ENCODE data around the gene EXOC4. TPM values are rescaled to one million over a fixed set of nuclear protein-coding genes. Genes with fewer than 3 reads are reported as not detected.

The EXOC4 gene
- total RNA-seq, 2 donors from 2014 or later, result 53.5 to 62.3 TPM

DNA sequence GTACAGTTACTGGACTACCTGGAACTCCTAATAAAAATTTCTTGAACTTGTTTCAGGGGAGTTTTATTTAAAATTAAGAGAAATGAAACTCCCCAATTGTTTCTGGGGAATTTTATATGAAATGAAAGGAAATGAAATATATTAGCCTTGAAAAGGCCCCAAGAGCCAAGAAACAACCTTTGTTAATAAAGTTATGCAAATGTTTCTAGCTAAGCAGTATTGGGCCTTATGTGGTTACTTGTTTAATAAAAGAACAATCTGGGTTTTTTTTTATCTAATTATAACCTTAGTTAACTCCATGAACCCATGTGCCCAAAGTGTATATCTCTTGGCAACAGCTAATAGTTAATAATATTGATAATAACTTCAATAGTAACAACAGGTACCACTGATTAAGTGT is 222.8 kb downstream of the EXOC4 start:
- ATAC-seq (replicated peaks), result no peak
- H3K4me1 Mint-ChIP-seq, result no peaks in the 10 kb centered on the region
- H3K9me3 Mint-ChIP-seq, result no peaks in the 10 kb centered on the region
- no peak overlapping the region for H3K27ac Mint-ChIP-seq
- peaks cover 30% of the 10 kb centered on the region for H3K36me3 Mint-ChIP-seq (ENCODE audit: low read depth)
- H3K4me3 Mint-ChIP-seq, result no peak overlapping the region
- no peaks in the 10 kb centered on the region for H3K27me3 Mint-ChIP-seq

DNA sequence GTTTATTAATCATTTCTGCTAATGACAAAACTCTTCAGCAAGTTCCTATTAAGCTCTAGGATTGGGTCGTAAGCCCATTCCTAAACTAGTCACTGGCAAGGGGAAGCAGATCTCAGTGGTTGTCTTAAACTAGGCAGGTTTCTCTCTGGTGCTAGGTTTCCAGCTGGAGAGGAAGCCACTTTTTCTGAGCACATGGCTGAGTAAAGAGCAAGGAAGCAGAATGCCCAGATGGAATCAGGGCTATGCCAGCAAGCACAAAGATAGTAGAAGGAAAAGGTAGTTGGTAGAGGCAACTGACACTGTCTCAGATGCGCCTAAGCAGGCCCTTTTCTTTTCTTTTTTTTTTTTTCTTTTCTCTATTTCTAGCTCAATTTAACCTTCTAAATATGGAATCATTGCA is 224.9 kb downstream of the EXOC4 start:
- H3K36me3 Mint-ChIP-seq (ENCODE audit: low read depth), result peaks cover 41% of the 10 kb centered on the region
- no peaks in the 10 kb centered on the region for H3K9me3 Mint-ChIP-seq
- H3K27me3 Mint-ChIP-seq, result no peaks in the 10 kb centered on the region
- no peak overlapping the region for H3K27ac Mint-ChIP-seq
- ATAC-seq (replicated peaks), result no peak
- H3K4me1 Mint-ChIP-seq, result no peaks in the 10 kb centered on the region
- H3K4me3 Mint-ChIP-seq, result no peak overlapping the region

DNA sequence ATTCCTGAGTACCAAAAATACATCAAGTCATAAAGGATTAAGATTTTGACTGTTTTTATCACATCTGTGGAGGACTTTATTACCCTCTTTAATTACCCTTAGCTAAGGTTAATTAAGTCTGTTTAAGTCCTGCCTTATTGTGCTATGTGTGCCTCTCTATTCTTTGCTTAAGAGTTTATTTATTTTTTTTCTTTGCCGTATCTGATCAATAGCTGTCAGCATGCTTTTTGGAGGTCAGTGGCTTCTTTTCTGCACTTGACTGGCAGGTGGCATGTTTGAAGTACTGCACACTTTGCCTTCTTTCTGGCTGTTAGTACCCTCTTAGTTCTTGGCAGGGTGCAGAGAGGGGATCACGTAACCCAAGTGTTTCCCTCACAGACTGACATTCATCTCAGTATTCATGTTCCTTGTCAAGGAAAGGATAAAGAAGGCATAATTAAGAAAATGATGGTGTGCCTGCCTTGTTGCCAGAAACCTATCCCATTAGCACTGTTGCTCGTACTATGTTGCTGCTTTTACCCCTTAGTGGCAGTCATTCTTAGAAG is 225.8 kb downstream of the EXOC4 start:
- H3K27me3 Mint-ChIP-seq, result no peaks in the 10 kb centered on the region
- peaks cover 1% of the 10 kb centered on the region for H3K4me1 Mint-ChIP-seq
- no peak overlapping the region for H3K4me3 Mint-ChIP-seq
- peaks cover 41% of the 10 kb centered on the region for H3K36me3 Mint-ChIP-seq (ENCODE audit: low read depth)
- no peak for ATAC-seq (replicated peaks)
- H3K9me3 Mint-ChIP-seq, result no peaks in the 10 kb centered on the region
- H3K27ac Mint-ChIP-seq, result no peak overlapping the region

DNA sequence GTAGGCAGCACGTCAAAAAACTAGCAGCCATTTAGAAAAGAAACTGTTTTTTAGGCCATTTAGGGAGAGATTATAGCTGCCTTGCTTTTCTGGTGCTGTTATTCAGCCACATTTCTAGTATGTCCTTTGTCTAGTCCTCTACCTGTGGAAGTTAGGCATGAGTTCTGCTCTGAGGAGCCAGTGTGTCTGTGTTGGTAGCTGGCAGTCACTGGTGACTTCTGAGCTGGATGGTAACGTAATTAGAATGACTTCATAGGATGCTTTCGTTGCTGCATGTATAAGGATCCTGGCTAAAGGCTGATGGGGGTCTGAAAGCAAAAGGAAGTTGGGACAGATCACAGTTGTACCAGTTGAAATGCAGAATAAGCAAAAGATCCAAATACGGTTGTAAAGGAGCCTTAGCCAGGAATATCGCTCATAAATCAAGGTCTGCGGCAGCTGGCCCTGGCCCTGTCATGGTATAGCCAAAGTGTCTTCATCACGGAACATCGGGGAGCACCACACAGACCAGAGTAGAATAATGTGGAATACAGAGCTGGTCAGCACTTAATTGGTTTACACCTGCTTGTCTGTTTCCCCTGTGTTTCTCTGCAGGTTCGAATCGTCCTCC is 226.7 kb downstream of the EXOC4 start:
- Mint-ChIP-seq H3K4me1 (peaks cover 9% of the 10 kb centered on the region), H3K27ac (no peak overlapping the region), H3K36me3 (ENCODE audit: low read depth) (peaks cover 50% of the 10 kb centered on the region), H3K9me3 (no peaks in the 10 kb centered on the region), H3K27me3 (no peaks in the 10 kb centered on the region), H3K4me3 (no peak overlapping the region)
- no peak for ATAC-seq (replicated peaks)

DNA sequence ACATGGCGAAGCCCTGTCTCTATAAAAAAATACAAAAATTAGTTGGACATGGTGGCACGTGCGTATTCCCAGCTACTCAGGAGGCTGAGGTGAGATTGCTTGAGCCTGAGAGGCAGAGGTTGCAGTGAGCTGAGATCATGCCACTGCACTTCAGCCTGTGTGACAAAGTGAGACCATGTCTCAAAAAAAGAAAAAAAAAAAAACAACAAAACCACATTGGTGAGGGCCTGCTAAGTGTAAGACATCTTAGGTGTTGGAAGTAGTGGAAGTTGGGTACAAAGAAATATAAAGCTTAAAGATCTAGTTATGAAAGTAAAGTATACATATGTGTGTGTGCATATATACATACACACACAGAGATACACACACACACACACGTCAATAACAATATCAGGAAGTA is 228.0 kb downstream of the EXOC4 start:
- Mint-ChIP-seq H3K27me3 (no peaks in the 10 kb centered on the region), H3K4me3 (no peak overlapping the region), H3K9me3 (no peaks in the 10 kb centered on the region), H3K36me3 (ENCODE audit: low read depth) (peaks cover 56% of the 10 kb centered on the region), H3K4me1 (peaks cover 12% of the 10 kb centered on the region), H3K27ac (no peak overlapping the region)
- ATAC-seq (replicated peaks), result no peak

DNA sequence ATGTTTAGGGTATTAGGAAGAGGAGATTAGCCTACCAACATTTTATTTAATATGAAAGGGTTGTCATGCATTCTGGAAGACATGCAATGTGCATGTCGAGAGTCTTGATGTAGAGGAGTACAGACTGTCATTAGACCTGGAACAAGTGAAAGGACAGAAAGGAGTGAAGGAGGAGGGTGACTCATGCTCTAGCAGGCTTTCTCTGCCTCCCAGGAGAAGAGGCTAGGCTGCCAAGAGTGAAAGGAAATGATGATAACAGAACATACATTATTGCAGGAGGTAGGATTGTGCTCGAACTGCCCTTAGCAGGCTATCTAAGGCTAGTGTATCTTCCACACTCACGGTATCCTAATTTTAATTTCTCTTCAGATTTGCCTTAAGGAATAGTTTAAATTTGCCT is 228.8 kb downstream of the EXOC4 start:
- H3K4me1 Mint-ChIP-seq, result peaks cover 12% of the 10 kb centered on the region
- ATAC-seq (replicated peaks), result peak; percentile 47
- H3K9me3 Mint-ChIP-seq, result no peaks in the 10 kb centered on the region
- H3K27me3 Mint-ChIP-seq, result no peaks in the 10 kb centered on the region
- no peak overlapping the region for H3K27ac Mint-ChIP-seq
- no peak overlapping the region for H3K4me3 Mint-ChIP-seq
- H3K36me3 Mint-ChIP-seq (ENCODE audit: low read depth), result peaks cover 49% of the 10 kb centered on the region

DNA sequence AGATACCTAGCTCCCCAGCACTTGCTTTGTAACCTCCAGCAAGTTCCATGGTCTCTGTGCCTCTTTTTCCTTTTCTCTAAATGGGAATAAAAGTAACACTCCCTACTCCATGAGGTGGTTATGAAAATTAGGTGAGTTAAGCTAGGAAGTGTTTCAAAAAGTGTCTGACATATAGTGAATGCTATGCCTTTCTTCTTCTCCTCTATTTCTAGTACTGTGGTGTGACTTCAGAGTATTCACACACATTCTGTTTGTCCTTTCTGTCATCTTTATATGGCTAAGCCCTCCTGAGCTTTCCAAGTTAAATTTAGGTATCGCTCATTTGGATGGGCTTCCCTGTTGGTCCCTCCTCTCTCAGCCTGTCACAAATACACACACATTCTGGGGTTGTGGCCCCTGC is 229.7 kb downstream of the EXOC4 start:
- H3K36me3 Mint-ChIP-seq (ENCODE audit: low read depth), result peaks cover 45% of the 10 kb centered on the region
- peak overlapping the region; percentile 20 for H3K27ac Mint-ChIP-seq
- no peaks in the 10 kb centered on the region for H3K9me3 Mint-ChIP-seq
- ATAC-seq (replicated peaks), result no peak
- no peak overlapping the region for H3K4me3 Mint-ChIP-seq
- peaks cover 12% of the 10 kb centered on the region for H3K4me1 Mint-ChIP-seq
- no peaks in the 10 kb centered on the region for H3K27me3 Mint-ChIP-seq

DNA sequence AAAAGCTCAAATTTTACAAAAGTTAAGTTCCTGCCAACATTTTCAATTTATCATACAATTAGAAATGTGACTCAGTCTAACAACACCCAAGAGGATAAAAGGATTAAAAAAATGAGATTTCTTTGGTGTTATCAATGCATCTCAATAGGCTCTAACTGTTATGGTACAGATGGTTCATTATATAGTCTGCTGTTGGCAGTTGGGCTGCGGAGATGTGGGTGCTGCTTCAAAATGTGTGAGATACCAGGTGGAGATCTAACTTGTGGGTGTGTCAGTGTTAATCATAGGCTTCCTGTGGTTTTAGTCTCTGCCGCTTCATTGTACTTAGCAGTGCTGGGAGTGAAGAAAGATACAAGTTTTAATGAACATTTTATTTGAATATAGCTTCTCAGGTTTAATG is 231.2 kb downstream of the EXOC4 start:
- Mint-ChIP-seq H3K4me1 (peaks cover 12% of the 10 kb centered on the region), H3K27me3 (no peaks in the 10 kb centered on the region), H3K36me3 (ENCODE audit: low read depth) (peaks cover 40% of the 10 kb centered on the region), H3K9me3 (no peaks in the 10 kb centered on the region), H3K27ac (no peak overlapping the region), H3K4me3 (no peak overlapping the region)
- ATAC-seq (replicated peaks), result peak; percentile 92

DNA sequence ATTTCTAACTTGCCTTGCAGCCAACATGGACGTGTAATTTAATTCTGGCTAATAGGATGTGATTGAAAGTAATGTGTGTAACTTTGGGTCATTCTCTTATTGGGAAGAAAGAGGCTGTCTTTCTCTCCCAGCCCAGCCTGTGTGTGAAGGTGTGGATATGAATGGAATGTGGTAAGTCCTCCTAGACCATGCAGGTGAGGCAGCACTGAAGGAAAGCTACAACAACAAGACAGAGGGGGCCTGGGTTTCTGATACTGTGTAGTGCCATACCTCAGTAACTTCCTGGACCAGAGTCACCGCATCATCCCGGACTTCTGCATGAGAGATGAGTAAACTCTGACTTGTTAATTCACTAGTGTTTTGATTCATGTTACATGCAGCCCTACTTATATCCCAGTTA is 237.0 kb downstream of the EXOC4 start:
- peak; percentile 28 for ATAC-seq (replicated peaks)
- H3K27me3 Mint-ChIP-seq, result no peaks in the 10 kb centered on the region
- H3K27ac Mint-ChIP-seq, result peak overlapping the region; percentile 19
- no peak overlapping the region for H3K4me3 Mint-ChIP-seq
- peaks cover 8% of the 10 kb centered on the region for H3K4me1 Mint-ChIP-seq
- H3K36me3 Mint-ChIP-seq (ENCODE audit: low read depth), result peaks cover 18% of the 10 kb centered on the region
- H3K9me3 Mint-ChIP-seq, result peaks cover 3% of the 10 kb centered on the region

DNA sequence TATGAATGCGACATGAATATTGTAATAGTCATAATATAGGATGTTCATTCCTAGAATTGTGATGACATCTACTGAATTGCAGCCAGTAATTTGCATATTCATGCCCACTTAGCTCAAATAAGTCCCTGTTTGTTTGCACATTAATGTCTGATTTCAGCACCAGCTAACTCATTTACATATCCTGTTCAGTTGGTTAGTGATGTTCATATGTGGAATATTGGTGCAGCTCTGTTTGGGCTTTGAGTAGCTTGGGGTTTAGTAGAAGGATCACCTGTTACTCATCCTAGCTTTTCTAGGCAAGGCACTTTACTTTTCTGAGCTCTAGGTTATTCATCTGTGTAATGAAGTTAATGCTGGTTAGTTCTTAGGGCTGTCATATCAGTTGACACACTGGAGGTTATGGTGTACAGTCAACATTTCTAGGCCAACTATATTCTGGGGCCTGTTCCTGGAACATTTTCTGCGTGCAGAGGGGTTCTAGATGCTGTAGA is 238.4 kb downstream of the EXOC4 start:
- peaks cover 13% of the 10 kb centered on the region for H3K36me3 Mint-ChIP-seq (ENCODE audit: low read depth)
- H3K4me1 Mint-ChIP-seq, result peaks cover 4% of the 10 kb centered on the region
- H3K9me3 Mint-ChIP-seq, result peaks cover 3% of the 10 kb centered on the region
- H3K27me3 Mint-ChIP-seq, result no peaks in the 10 kb centered on the region
- H3K27ac Mint-ChIP-seq, result peak overlapping the region; percentile 19
- no peak overlapping the region for H3K4me3 Mint-ChIP-seq
- peak; percentile 85 for ATAC-seq (replicated peaks)

DNA sequence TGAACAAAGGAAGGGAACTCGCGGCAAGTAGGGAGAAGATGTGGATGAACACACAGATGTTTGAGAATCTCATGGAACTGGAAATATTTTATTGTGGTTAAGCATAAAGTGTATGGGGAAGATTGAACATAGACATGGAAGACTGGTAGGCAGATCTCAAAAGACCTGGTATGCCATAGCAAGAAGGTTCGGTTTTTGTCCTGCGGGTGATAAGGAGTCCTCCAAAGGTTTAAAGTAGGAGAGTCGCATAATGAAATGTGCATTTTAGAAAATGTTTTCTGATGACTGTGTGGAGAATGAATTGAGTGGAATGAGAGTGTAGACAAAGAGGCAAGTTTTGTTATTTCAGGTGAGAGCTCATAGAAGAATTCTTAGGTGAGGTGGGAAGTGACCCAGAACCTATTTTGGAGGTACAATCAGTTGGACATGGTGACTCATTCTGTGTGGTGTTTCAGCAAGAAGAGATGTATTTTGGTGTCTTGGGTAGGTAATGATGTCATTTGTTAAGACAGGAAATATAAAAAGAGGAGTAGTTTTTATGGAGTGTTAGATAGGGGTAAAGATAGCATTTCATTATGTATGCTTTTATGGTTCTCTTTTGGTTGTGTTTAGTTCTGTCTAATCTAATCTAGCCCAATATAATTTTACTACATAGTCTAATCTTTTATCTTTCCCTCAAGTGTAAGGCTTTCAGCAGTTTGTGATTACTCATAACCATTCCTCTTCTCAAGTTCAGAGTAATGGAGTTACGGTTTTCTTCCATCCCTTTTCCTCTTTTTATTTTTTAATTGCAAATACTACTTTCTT is 239.2 kb downstream of the EXOC4 start:
- peak; percentile 25 for ATAC-seq (replicated peaks)
- H3K27ac Mint-ChIP-seq, result peak overlapping the region; percentile 19
- H3K9me3 Mint-ChIP-seq, result peaks cover 3% of the 10 kb centered on the region
- H3K36me3 Mint-ChIP-seq (ENCODE audit: low read depth), result peaks cover 13% of the 10 kb centered on the region
- no peak overlapping the region for H3K4me3 Mint-ChIP-seq
- no peaks in the 10 kb centered on the region for H3K27me3 Mint-ChIP-seq
- H3K4me1 Mint-ChIP-seq, result peaks cover 4% of the 10 kb centered on the region

DNA sequence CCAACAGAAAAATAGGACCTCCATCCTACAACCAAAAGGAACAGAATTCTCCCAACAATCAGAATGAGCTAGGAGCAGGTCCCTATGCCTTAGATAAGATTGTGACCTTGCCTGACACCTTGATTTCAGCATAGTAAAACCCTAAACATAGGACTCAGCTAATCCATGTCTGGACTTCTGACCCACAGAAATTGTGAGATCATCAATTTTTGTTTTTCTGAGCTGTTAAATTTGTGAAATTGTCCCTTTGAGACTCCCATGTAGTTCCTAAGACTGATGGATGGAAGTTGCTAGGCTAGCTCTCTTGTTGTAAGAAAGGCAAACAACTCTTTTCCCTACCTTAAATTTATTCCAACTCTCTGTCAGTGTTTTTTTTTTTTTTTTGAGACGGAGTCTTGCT is 244.2 kb downstream of the EXOC4 start:
- Mint-ChIP-seq H3K36me3 (ENCODE audit: low read depth) (peaks cover 6% of the 10 kb centered on the region), H3K27ac (no peak overlapping the region), H3K4me3 (no peak overlapping the region), H3K4me1 (no peaks in the 10 kb centered on the region), H3K27me3 (no peaks in the 10 kb centered on the region), H3K9me3 (peaks cover 3% of the 10 kb centered on the region)
- no peak for ATAC-seq (replicated peaks)

DNA sequence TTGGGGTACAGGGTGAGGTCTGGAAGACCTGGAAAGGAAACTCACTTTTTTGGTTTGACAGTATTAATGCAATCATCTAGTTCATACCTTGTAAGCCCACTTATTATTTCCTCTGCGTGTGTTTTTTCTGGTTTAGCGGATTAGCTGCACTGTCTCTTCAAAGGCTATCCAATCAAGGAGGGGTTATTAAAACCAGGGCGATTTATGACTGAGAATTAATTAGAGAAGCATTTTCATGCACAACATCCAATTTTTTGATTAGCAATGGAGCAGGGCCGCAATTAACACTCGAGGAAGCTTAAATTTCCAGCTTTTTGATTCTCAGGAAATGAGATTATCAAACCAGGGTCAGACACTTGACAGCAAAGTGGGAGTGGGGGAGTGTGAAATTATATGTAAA is 248.9 kb downstream of the EXOC4 start:
- no peak for ATAC-seq (replicated peaks)
- H3K9me3 Mint-ChIP-seq, result no peaks in the 10 kb centered on the region
- H3K27ac Mint-ChIP-seq, result no peak overlapping the region
- H3K36me3 Mint-ChIP-seq (ENCODE audit: low read depth), result no peaks in the 10 kb centered on the region
- no peaks in the 10 kb centered on the region for H3K27me3 Mint-ChIP-seq
- H3K4me3 Mint-ChIP-seq, result no peak overlapping the region
- no peaks in the 10 kb centered on the region for H3K4me1 Mint-ChIP-seq

DNA sequence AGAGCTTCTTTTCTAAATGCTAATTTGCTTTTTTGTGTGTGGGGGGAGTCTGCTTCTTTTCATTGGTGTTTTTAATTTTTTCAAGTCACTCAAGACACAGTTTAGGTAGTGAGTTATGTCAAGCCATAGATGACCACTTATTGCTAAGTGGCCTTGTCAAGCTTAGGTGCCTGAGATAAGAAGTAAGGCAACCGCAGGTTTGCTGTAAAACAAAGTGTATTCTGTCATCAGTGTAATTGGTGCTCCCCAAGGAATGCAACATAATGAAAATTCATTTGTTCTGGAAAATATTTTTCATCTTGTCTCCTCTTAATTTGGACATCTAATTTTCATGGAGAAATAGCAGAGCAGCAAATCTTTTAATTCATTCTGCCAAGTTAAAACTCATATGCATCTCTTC is 249.6 kb downstream of the EXOC4 start:
- no peaks in the 10 kb centered on the region for H3K4me1 Mint-ChIP-seq
- no peaks in the 10 kb centered on the region for H3K36me3 Mint-ChIP-seq (ENCODE audit: low read depth)
- ATAC-seq (replicated peaks), result no peak

DNA sequence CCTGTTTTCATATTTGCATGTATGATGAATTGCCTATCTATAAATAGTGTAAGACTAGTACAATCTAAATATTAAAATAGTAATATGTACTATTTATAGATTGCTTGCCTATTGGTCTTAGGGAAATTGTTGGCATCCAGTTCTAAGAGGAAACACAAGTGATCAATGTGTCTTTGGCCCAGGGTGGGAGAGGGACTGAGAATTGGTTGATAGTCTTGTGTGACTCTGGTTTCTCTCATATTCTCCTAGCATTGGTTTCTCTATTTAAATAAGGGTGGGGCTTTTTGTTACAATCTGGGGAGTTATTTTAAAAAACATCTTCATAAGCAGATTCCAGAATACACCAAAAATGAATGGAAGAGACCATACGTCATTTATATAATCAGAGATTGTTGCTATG is 250.1 kb downstream of the EXOC4 start:
- H3K4me3 Mint-ChIP-seq, result no peak overlapping the region
- no peaks in the 10 kb centered on the region for H3K9me3 Mint-ChIP-seq
- no peak overlapping the region for H3K27ac Mint-ChIP-seq
- no peak for ATAC-seq (replicated peaks)
- no peaks in the 10 kb centered on the region for H3K4me1 Mint-ChIP-seq
- H3K36me3 Mint-ChIP-seq (ENCODE audit: low read depth), result no peaks in the 10 kb centered on the region
- H3K27me3 Mint-ChIP-seq, result no peaks in the 10 kb centered on the region

More for the DNA sequence above, 249.6 kb downstream of the EXOC4 start:
- no peak overlapping the region for H3K27ac Mint-ChIP-seq
- H3K27me3 Mint-ChIP-seq, result no peaks in the 10 kb centered on the region
- H3K4me3 Mint-ChIP-seq, result no peak overlapping the region
- no peaks in the 10 kb centered on the region for H3K9me3 Mint-ChIP-seq
